GM18868 (cell line): ENCODE data around the gene SMIM38.

Experiments used
- ATAC-seq: cut with Tn5 transposase; IDR thresholded peaks from one replicate; pipeline ENCODE4 v1.9.1; 2021; ENCODE audit warnings: mild to moderate bottlenecking, moderate library complexity; ENCODE audit not compliant: unreplicated experiment

Gene SMIM38

DNA sequence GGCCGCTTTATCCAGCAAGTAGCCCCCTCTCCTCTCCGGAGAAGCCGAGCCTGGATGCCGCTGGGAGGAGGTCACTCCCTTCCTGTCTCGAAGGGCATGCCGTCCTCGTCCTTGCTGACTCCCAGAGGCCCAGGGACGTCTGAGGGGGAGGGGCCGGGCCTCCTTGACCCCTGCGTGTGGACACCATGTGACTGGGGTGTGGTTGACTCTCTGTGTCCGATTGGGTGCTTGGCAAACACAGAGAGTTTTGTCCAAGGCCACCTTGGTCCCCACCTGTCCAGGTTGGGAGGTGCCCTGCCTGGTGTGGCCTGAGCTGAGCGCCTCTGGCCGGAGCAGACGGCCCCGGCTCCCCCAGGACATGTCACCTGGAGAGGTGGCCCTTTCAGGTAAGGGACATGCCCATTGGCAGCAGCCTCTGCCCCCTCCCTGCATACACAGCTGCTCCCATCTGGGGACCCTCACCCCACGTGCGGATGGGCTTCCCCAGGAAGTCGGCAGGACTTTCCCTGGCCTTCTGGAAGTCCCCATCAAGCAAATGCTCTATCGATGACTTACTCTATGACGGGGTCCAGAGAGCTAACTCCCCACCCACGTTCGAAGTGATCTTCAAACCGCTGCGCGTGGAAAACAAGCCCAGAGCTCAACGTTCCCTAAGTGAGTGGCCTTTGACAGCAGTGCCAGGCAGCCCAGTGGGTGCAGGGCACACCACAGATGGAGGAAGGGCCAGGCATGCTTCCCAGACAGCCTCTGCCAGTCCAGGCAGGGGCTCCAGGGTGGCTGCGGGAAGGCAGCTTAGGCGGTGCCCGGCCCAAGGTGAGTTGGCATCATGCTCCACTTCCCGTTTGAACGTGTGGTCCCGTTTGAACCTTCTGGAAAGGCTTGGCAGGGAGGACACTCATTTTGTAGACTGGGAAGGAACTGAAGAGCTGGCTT lies at the start of gene SMIM38:
SMIM38 (plus strand) TSS at position 634 of the 933 bp plus-strand sequence. CDS start 1,912 bp downstream, outside the sequence.
- no peak for ATAC-seq

DNA sequence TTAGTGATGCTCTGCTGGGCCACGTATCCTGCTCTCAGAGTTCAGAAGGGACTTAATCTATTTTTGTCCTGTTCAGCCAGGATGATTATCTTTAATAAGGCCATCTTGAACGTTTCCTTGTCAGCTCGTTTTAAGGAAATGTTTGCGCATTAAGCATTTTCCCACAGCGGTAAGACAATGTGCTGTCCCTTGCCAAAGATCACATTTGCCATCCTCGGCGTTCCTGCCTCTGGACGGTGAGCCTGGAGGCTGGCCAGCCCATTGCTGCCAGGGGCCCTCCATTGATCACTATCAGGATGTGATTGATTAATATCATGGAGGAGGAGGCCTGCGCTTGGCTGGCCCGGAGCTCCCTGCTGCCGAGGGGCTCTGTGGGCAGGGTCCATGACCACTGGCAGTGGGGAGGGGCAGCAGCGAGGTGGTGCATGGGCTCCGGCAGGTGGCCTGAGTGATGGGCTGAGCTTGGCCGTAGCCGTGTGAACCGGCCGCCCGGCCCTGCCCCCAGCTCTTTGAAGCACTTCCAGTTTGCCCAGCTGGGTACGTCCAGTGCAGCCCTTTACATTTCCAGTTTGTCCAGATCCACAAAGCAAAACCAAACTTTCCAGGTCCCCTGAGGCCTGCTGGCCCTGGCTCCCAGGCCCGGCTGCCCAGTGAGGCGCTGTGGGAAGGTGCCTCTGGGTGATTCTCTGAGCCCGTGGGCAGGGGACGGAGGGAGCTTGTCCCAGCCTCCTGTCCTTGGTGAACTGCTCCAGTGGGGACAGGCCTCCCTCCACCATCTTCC lies 49.5 kb upstream of the SMIM38 start:
- no peak for ATAC-seq

DNA sequence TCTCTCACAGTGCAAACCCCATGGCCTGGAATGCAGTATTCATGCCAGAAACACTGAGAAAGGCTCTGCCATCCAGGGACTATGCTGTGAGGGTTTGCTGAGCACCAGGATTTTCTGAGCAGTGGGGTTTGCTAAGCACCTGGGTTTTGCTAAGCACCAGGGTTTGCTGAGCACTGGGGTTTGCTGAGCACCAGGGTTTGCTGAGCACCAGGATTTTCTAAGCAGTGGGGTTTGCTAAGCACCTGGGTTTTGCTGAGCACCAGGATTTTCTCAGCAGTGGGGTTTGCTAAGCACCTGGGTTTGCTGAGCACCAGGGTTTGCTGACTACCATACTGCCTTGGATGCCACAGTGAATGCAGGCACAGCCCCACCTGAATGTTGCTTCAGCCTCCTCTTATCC lies 48.3 kb upstream of the SMIM38 start:
- ATAC-seq = no peak

DNA sequence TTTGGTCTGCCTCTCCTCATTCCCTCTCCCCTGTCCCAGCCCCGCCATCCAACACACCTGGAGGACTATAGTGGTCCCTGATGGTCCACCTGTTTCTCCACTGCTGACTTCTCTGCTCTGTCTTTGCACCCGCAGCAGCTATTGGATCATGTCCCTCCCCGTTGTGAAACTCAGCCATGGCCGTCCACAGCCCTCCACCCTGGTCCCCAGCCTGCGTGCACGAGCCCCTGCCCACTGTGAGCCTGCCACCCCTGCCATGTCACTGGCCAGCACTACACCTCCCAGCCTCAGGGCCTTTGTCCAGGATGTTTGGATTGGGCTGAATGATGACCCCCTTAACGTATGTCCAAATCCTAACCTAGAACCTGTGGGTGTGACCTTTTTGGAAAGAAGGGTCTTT lies 47.7 kb upstream of the SMIM38 start:
- ATAC-seq = no peak

DNA sequence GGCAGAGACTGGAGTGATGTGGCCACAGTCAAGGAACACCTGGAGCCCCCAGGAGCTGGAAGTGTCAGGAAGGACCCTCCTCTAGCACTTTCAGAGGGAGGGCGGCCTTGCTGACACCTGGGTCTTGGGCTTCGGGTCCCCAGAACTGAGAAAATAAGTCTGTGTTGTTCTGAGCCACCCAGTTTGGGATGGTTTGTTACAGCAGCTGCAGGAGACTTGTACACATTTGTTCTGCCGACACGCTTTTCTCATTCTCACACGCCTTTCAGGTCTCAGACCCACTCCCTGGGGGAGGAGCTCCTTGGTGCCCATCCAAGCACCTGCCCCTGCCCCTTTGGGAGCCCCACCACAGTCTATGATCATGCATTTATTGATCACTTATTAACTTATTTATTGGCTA lies 47.2 kb upstream of the SMIM38 start:
- no peak for ATAC-seq

DNA sequence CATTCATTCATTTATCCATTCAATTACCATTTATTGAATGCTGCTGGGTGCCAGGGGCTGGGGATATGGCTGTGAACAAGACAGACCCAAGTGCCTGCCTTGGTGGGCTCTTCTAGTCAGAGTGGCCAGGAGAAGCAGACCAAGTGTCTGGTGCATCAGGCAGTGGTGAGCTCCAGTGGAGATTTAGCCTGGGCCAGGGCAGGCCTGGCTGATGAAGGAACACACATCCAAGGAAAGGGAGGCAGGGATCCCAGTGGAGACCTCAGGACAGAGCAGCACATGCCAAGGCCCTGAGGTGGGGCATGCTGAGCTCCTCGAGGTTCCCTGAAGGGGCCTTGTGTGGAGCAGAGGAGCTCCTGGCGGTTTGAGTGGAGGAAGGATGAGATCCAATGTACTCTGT lies 46.6 kb upstream of the SMIM38 start:
- ATAC-seq = no peak

DNA sequence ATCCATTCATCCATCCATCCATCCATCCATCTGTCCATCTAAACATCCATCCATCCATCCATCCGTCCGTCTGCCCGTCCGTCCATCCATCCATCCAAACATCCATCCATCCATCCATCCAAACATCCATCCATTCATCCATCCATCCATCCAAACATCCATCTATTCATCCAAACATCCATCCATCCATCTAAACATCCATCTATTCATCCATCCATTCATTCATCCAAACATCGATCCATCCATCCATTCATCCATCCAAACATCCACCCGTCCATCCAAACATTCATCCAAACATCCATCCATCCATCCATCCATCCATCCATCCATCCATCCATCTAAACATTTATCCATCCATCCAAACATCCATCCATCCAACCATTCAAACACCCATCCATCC lies 45.3 kb upstream of the SMIM38 start:
- no peak for ATAC-seq

DNA sequence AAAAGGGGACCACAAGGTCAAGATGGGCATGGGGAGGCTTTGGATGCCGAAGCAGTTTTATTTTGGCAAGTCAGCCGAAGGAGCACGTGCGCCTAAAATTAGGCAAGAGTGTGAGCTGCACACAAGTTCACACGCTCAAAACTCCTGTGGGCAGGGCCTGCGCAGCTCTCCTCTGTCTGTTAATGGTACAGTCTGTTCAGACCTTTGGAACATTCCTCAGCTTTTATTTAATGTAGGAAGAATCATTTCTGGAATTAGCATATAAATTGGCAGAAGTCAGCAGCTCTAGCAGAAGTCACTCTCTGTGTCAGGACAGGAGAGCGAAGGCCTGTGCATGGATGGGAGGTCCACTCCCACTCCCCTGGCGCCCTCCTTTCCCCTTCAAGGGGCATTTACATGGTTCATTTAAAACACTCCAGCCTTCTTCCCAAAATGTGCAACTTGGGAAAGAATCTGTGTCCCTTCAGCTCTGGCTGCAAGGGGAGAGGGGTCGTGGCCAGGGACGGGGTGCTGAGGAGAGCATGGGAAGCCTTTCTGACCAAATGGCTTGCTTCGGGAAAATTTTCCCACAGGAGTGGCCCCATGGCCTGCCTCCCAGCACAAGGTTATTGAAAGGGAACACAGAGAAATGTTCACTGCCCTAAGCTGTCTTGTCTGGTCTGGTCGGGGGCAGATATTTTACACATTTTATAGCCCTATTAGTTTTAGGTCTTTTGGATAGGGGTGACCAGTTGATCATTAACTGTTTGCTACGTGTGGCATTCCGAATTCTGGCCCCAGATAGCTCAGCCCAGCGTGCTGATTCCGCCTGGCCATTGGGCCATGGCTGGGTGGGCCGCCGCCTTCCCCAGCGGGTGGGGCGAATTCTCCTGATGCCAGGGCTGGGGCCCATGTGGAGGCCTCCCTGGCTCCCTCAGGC lies 43.9 kb upstream of the SMIM38 start:
- no peak for ATAC-seq

DNA sequence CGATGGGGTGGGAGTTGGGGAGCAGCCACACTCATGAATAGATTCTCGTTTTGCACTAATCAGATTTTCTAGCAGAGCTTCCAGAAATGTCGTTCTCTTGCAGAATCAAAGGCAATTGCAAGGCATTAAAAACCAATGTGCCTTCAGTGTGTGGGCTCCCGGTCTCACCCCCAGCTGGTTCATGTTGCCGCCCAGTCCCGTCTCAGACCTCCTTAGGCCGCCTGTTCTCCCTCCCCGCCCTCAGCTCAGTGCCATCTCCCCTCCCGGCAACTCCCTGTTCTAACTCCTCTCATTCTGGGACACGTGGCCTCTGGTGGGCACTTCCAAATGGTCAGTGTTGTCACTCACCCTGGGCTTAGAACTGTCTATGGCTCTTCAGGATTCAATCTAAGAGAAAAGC lies 42.5 kb upstream of the SMIM38 start:
- no peak for ATAC-seq

DNA sequence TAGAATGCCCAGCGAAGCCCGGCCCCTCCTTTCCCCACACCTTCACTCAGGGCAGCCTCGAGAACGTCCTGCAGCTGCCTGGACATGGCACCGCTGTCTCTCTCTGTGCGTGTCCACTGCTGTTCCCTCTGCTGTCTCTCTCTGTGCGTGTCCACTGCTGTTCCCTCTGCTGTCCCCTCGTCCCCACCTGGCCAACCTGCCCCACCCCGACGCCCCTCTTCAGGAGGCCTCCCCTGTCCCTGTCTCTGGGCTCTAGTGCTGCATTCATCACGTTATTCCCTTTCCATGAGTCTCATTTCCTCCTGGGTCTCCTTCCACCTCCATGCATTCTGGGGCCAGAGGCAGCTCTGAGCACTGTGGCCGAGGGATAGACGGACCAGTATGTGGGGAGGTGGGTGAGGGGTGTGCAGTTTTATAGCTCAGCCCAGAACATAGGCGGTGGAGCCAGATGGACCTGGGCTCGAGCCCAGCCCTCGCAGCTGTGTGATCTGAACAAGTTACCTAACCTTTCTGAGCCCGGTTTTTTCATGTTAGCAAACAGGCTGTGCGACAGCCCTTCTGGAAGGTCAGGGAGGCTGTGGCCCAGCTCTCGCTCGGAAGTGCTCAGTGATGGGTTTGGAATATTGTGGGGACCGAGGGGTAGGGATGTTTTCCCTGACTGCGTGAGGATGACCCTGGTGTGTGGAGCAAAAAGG lies 41.9 kb upstream of the SMIM38 start:
- ATAC-seq = no peak

DNA sequence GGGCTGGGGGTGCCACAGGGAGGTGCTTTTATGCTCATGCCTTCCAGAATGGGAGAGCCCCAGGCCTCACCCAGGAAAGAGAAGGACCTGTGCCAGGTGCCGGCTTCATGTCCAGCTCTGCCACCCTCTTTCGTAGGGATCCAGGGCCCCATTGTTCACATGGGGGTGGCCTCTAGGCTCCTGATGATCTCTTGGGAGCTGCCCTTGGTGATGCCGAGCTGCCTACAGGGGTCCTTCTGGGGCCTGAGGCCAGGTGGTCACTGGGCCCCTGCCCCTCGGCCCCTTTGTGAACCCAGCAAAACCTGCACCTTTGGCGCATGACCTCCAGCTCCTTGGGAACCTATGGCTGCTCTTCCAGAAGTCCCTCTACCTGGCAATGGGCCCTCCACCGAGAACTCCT lies 41.4 kb upstream of the SMIM38 start:
- ATAC-seq = no peak

DNA sequence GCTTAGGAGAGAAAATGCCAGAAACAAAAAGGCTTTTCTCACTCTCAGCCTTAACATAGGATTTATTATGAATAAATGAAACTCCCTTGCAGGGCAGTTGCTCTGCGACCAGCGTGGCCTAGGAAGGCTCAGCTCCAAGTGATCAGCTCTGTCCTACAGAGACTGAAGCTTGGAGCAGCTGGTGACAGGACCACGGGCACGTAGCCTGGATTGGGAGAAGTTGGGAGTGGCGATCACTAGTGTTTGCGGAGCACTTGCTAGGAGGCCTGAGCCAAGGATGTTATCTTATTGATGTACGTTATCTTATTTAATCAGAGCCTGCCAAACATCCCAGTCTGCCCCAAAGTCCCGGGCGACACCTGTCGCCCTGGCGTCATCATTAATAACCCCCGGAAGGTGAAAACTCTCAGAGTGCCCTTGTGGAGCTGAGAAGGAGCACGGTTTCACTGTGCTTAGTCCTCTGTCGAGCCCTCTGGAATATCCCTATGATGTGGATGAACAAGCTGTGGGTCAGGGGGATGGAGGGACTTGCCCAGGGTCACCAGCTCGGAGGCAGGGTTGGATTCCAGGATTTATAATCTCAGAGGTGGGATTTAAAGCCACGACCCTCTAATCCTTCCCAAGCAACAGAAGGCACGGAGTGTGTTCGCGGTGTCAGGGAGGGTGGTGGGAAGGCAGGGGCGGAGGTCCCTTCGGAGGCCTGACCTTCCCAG lies 40.8 kb upstream of the SMIM38 start:
- ATAC-seq = no peak

DNA sequence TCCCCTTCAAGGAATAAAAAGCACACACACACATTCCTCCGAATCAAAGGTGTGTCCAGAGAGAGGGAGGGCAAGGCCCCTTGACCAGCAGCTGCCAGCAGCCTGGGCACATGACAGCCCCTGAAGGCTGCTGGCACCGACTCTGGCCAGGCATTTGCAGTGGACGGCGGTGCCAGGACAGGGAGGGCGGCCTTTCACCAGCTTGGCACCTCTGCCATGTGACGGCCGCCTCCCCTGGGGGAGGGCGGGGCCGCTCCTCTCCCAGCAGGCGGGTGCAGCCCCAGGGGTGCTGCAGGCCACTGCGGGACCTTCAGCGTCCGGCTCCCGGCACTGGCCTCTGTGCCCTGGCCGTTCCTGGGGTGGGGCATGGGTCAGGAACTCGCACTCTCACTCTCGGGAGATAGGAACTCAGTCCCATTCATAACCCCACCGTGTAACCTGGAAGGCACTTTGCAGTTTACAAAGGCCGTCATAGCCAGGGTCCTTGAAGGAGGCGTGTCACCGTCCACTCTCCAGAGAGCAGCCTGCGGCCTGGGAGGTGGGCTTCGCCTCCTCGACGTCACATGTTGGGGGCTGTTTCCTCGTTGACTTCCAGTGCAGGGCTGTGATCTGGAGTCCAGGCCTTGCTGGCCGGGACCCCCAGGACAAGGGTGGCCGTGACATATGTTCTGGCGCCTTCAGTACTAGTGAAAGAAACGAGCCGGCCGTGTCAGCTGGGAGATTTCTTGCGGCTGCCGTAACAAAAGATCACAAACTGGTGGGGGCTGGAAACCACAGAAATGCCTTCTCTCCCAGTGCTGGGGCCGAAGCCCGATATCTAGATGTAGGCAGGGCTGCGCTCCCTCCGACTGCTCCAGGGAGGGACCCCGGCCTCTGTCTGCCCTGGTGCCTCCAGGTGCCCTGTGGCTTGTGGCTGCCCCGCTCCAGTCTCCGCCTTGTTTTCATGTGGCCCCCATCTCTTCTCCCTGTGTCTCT lies 39.9 kb upstream of the SMIM38 start:
- no peak for ATAC-seq

DNA sequence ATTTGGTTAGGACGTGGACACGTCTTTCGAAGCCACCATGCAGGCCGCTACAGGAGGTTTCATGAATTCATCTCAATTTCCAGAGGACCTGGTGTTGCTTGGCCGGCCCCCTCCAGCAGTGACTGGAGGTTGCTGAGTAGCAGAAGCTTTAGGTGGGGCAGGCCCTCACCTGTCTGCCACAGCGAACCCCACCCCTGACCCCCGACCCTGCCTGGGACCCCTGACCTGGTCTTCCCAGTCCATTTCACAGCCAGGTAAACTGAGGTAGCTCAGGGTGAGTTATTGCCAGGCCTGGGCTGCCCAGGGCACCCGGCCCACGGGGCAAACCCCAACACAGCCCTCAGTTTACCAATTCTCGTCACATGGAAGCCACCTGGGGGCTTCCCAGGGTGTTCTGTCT lies 39.1 kb upstream of the SMIM38 start:
- ATAC-seq = no peak

DNA sequence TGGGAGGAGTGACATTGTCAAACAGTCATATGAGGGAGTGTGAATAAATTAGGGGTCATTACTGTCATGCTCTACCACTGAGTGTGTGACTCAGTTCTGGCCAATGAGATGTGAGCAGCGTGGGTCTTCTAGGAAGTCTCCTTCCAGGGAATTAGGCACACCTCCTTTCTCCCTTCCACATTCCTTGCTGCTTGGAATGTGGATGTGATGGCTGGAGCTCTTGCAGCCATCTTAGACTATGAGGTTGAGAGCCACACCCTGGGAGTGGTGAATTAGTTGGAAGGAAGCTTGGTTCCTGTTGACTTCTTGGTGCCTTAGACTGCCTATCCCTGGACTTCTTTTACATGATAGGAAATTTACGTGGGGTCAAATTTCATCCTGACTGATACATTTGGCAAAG lies 36.5 kb upstream of the SMIM38 start:
- ATAC-seq = no peak

DNA sequence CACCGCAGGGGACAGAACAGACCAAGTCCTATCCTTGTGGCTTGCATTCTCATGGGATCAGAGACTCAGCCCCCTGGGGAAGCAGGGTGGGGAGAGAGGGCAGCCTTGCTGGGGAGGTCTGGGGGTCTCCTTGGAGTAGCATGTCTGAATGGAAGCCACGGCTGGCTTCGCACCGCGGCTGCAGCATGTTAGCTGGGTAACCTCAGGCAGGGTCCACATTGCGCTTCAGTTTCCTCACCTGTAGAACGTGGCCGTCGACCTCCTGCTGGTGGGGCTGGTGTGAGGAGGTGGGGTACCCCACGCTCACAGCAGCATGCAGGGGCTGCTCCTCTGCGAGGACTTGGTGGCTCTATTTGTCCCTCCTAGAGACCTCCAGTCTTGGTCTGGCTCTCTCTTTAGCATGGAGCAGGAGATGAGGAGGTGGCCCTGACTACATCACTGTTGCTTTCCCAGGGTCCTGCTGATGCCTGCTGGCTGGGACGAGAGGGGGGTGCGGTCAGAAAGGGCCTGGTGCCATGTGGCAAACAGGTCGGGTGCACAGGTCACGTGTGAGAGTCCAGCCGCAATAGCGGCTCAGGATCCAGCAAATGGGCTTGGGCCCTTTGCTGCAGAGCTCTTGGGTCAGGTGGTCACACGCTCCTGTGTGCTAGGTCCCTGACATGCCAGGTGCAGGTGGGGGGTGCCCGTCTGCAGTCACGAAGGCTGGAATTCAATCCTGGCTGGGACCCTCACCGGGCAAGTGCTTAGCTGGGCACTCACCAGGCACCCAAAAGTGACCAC lies 35.4 kb upstream of the SMIM38 start:
- ATAC-seq = no peak

DNA sequence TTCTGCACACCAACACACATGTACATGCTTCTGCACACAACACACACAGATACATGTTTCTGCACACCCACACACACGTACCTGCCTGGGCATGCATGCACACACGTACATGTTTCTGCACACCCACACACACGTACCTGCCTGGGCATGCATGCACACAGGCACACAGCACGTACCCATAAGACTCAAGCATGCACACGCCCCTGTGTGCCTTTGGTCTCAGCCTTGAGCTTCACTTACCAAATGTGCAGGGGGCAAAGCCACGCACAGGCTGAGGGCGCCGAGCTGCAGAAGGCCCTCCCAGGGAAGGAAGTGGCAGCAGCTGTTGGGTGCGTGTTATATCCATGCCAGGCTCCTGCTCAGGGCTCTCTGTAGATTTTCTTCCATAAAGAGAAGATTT lies 34.7 kb upstream of the SMIM38 start:
- ATAC-seq = no peak
